ENCODE results near the gene FAM107B.

FAM107B gene

DNA sequence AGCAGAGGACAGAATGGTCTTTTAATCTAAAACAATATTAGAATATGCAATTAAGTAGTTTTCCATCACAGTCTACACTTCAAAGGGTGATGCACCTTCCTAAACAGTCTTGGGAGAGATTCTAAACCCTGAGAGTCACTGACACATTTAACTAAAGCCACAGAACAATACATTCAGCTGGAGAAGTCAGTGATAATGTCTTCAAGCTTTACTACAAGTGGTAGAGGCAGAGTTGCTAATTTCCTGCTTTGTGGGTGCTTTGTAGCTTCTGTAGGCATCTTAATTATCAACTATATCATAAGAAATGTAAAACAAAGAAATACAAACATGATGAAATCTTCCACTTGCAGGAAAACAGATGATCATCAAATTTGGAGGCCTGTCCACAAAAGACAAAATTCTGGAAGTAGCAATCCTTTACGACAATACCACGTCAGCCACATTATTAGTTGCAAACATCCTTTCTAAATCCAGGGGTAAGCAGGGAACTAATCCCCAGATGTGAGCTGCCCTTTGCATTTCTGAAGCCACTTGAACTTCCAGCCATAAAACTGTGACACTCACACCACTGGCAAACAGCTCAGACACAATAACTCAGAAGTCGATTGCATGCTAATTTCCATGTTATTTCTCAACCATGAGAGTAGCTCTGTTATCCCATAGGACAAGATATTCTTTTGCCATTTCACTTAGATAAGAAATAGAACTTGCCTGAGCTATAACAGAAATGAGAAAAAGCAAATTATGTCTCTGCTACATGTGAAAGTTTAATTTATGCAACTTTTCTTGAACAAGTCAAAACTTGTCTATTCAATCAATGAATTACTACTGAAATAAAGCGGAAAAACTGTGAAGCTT lies 212.2 kb downstream of the FAM107B start:
- TF ChIP-seq, protein P1, sequence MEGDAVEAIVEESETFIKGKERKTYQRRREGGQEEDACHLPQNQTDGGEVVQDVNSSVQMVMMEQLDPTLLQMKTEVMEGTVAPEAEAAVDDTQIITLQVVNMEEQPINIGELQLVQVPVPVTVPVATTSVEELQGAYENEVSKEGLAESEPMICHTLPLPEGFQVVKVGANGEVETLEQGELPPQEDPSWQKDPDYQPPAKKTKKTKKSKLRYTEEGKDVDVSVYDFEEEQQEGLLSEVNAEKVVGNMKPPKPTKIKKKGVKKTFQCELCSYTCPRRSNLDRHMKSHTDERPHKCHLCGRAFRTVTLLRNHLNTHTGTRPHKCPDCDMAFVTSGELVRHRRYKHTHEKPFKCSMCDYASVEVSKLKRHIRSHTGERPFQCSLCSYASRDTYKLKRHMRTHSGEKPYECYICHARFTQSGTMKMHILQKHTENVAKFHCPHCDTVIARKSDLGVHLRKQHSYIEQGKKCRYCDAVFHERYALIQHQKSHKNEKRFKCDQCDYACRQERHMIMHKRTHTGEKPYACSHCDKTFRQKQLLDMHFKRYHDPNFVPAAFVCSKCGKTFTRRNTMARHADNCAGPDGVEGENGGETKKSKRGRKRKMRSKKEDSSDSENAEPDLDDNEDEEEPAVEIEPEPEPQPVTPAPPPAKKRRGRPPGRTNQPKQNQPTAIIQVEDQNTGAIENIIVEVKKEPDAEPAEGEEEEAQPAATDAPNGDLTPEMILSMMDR (conservative IDR thresholded peaks at IDR 0.05): no peak
- no peak overlapping the region for H3K27ac ChIP-seq

DNA sequence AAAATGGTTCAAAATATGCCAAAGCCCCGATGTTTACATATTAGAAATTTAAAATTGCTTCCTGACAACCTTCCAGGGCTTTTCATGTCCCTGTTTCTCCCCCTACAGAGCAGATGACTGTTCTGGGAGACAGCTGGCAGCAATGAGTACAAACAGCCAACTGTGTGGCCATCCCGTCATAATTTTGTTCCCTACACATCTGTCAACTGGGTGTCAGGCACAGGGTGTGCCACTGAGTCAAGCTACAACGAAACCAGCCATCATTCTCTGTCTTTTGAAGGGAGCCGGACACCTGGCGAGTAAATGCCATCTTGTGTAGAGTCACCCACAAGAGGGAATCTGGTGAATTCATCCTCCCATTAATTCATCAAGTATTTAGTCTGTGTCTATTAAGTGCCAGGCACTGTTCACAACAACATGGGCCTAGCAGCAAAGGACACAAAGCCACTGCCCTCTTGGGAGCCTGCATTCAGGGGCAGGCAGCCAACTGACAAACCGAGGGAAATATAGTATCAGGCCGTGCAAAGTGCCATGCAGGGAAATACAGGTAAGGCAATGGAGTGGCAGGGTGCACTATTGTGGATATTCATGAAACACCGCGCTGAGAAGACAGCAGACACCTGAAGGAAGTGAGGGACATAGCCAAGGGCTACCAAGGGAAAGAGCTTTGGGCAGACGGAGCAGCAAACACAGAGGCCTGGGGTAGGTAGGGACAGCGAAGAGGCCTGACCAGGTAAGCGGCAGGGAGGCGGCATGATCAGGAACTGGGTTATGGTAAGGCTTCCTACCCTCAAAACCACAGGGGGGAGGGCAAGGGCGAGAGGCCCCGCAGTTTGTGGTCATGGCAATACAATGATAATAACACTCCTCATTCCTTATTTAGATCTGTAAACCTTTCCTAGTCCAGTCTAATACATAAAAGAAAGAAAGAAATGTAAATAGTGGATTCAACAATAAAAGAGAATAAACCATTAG lies 213.6 kb downstream of the FAM107B start:
- H3K27ac ChIP-seq: no peak overlapping the region
- TF ChIP-seq, protein P1 (conservative IDR thresholded peaks at IDR 0.05): no peak

DNA sequence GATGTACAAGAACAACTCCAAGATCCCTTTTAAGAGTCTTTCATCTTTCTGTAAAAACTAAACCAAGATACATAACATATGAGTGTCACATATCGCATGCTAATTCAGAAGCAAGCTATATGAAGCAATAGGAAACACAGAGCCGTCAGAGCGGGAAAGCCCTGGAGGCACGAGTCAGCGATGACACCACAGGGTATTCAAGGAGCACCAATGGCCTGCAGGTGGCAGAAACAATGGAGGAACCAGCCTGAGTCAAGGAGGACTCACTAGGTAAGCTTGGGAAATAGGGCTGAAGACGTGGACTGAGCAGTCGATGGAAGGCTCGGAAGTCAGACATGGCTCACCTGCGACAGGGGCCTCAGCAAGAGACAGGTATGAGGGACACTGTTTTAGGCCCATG lies 214.4 kb downstream of the FAM107B start:
- no peak overlapping the region for H3K27ac ChIP-seq

DNA sequence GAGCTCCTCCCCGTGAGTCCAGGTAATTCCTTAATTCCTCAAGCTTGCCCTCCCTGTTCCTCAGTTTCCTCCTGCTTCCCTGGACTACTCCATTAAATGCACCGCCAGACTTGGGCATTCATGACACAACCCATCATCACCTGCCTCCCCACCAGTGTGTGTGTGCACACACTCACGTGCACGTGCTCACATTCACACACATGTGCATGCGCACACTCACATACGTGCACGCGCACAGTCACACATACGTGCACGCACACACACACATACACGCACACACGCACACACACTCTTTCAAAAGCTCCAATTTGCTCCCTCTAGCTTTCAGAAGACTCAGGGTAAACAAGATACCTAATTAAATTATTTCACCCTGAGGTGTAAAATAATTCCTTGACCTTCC lies 216.7 kb downstream of the FAM107B start:
- H3K27ac ChIP-seq: no peak overlapping the region
- TF ChIP-seq, protein P1 (conservative IDR thresholded peaks at IDR 0.05): no peak

More for the DNA sequence above, 214.4 kb downstream of the FAM107B start:
- TF ChIP-seq, protein P1 (conservative IDR thresholded peaks at IDR 0.05): no peak

DNA sequence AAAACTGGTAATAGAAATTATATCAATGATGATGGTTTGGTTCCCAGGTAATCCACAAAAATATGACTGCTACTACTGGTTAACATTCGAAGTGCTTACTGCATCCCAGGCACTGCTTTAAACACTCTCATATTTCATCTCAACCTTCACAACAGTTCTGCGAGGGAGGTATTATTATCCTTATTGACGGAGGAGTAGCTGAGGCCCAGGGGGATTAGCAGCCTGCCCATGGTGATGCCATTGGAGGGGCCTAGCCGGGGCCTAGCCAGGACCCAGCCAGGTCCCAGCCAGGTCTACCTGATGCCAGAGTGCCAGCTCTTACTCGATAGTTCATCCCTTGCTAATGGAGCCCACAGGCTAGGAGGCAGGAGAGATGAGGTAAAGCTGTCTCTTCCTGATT lies 217.1 kb downstream of the FAM107B start:
- H3K27ac ChIP-seq: no peak overlapping the region

DNA sequence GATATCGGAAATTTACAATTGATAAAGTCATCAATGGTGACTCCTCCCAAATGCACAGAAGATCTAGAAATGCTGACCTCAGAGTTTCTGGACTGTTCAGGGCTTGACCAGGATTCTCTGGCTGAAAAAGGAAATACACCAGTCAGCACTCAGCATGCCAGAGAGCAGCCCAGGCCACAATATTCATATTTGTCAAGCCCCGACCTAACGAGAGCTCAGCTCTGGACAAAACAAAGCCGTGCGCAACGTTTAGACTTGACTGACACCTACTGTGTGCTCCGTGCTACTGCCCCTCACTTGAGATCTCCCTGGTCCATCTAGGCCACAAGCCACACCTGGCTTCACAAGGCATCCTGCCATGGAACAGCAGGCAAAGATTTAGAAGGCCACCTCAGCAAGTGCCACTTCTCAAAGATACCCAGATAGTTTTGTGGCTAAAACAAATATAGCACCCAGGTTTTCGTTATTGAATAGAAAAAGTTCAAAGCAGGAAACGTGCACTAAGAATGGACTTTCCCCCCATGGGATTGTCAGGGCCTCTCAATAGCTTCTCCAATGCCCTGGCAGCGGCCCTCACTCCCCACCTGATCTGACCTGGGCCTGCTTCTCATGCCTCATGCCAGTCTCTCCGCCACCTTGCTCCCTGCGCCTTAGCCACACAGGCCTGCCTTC lies 218.3 kb downstream of the FAM107B start:
- TF ChIP-seq, protein P1 (conservative IDR thresholded peaks at IDR 0.05): no peak; the same call in 1 of the 2 replicates
- H3K27ac ChIP-seq: no peak overlapping the region

More for the DNA sequence above, 217.1 kb downstream of the FAM107B start:
- TF ChIP-seq, protein P1 (conservative IDR thresholded peaks at IDR 0.05): no peak

Data from VCaP (cell line).